Cardiac fibroblast (primary cell): ENCODE data around the gene FGF12.

Source experiments
- DNase-seq, 2 donors: peaks; one replicate each; pipeline versions ENCODE4 v3.0.0 to v3.0.0-alpha.2; 2010; ENCODE audit warnings: low read depth in 2 of 2
- H3K4me3 ChIP-seq, 2 donors: replicated peaks in 1 of 2; 1 replicate in 1 of 2; 2 replicates in 1 of 2; pipeline ENCODE4 v1.5.1; 2011; ENCODE audit warnings: low read depth in 2 of 2, low read length in 2 of 2, mild to moderate bottlenecking in 2 of 2, moderate library complexity in 1 of 2
- TF ChIP-seq, protein P1 (sequence below): IDR thresholded peaks from one replicate; pipeline ENCODE4 v1.5.1; 2011; ENCODE audit warnings: low read depth, mild to moderate bottlenecking, low read length, inconsistent platforms

The FGF12 gene

DNA sequence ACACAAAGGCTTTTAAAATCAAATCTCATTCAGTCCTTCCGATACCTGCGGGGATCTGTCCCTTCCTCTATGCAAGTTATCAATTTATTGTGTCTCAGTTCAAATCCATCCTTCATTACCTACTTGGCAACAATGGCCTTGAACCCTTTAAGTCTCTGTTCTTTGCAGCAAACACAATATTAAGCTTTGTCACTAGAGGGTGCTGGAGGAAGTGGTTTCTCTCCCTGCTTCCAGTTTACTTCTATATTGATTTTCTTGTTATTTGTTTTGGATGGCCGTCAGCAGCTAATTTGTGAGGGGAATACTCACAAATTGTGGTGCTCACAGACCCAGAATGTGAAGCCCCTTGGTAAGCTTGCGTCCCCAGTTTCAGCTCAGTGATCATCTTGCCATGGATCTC, 278.3 kb downstream of the FGF12 start:
- H3K4me3 ChIP-seq, result no peak overlapping the region
- peak in 1 of 2 donors; percentile 12 for DNase-seq
- TF ChIP-seq, protein P1, sequence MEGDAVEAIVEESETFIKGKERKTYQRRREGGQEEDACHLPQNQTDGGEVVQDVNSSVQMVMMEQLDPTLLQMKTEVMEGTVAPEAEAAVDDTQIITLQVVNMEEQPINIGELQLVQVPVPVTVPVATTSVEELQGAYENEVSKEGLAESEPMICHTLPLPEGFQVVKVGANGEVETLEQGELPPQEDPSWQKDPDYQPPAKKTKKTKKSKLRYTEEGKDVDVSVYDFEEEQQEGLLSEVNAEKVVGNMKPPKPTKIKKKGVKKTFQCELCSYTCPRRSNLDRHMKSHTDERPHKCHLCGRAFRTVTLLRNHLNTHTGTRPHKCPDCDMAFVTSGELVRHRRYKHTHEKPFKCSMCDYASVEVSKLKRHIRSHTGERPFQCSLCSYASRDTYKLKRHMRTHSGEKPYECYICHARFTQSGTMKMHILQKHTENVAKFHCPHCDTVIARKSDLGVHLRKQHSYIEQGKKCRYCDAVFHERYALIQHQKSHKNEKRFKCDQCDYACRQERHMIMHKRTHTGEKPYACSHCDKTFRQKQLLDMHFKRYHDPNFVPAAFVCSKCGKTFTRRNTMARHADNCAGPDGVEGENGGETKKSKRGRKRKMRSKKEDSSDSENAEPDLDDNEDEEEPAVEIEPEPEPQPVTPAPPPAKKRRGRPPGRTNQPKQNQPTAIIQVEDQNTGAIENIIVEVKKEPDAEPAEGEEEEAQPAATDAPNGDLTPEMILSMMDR, result peak; percentile 29

GRCh38 chr3:192445770-192446644, 281.3 kb downstream of the FGF12 start:
- peak in 1 of 2 donors; percentile 36 for DNase-seq
- H3K4me3 ChIP-seq, result no peak overlapping the region
- TF ChIP-seq, protein P1, result no peak

DNA sequence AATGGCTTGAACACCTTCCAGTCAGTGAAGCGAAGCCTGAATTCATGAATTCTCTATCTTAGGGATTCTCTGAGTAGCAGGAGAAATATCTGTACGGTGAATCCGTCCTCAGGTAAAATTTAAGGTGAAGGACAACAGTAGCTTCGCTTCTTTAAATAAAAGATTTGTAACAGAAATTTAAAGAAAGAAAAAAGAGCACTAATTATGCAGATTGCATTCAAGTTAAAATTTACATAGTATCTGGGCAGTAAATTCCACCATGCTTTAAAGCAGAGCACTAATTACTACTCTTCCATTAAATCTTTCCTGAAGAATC, 282.6 kb downstream of the FGF12 start:
- DNase-seq, result no peak
- no peak overlapping the region for H3K4me3 ChIP-seq
- TF ChIP-seq, protein P1, result no peak

- TF ChIP-seq, protein P1, result peak; percentile 98
- peak; percentile 71 to 77 for DNase-seq
- no peak overlapping the region for H3K4me3 ChIP-seq
These were observed 283.1 kb downstream of the FGF12 start for GRCh38 chr3:192444096-192444790.

DNA sequence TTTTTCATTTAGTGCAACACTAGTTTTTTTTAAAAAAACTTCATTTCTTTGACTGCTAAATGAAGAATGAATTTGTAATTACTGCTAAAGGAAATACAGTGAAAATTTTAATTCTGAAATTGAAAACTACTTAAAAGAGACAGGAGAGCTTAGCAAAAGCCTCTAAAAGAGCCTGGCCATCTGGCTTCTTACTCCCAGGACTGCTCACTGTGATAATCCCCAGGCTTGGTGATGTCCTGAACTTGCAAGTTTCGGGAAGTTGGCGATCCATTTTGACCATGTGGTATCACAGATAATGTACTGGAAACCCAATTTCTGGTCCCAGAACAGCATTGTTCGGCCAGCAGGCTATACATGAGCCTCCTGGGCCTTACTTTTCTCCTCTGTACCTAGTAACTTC, 292.1 kb downstream of the FGF12 start:
- DNase-seq, result no peak
- H3K4me3 ChIP-seq, result no peak overlapping the region
- TF ChIP-seq, protein P1, result no peak

GRCh38 chr3:192434186-192434585, 293.2 kb downstream of the FGF12 start:
- TF ChIP-seq, protein P1, result no peak
- no peak overlapping the region for H3K4me3 ChIP-seq
- no peak for DNase-seq
